ENCODE data around the gene TIMM44. TPM values are rescaled to one million over a fixed set of nuclear protein-coding genes. Genes with fewer than 3 reads are reported as not detected.
A peak's percentile ranks its signal among the peaks of the same experiment; 100 is the strongest.

TIMM44 gene
- total RNA-seq, 1 donor from 2014 or later = 75.4 TPM

DNA sequence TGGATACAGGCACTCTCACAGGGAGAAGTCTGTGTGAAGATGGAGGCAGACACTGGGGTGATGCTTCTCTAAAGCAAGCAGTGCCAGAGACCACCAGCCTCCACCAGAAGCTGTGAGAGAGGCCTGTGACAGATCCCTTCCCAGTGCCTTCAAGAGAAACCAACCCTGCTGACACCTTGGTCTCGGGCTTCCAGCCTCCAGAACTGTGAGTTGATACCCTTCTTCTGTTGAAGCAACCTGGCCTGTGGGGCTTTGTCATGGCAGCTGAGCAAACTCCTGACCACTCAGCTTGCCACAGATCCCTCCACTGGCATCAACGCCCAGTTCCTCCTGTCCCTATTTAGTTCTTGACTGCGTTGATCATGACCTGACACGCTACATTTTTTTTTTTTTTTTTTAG is 33.0 kb upstream of the TIMM44 start:
- Mint-ChIP-seq H3K36me3 (ENCODE audit: low read depth) (peaks cover 15% of the 10 kb centered on the region), H3K4me1 (ENCODE audit: low read depth) (no peaks in the 10 kb centered on the region), H3K4me3 (ENCODE audit: unreplicated experiment) (no peak overlapping the region), H3K27ac (ENCODE audit: unreplicated experiment) (peak overlapping the region; percentile 17), H3K9me3 (ENCODE audit: low read depth) (no peaks in the 10 kb centered on the region), H3K27me3 (ENCODE audit: low read depth) (no peaks in the 10 kb centered on the region)
- TF ChIP-seq, protein P1, sequence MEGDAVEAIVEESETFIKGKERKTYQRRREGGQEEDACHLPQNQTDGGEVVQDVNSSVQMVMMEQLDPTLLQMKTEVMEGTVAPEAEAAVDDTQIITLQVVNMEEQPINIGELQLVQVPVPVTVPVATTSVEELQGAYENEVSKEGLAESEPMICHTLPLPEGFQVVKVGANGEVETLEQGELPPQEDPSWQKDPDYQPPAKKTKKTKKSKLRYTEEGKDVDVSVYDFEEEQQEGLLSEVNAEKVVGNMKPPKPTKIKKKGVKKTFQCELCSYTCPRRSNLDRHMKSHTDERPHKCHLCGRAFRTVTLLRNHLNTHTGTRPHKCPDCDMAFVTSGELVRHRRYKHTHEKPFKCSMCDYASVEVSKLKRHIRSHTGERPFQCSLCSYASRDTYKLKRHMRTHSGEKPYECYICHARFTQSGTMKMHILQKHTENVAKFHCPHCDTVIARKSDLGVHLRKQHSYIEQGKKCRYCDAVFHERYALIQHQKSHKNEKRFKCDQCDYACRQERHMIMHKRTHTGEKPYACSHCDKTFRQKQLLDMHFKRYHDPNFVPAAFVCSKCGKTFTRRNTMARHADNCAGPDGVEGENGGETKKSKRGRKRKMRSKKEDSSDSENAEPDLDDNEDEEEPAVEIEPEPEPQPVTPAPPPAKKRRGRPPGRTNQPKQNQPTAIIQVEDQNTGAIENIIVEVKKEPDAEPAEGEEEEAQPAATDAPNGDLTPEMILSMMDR (IDR thresholded peaks at IDR 0.05) = no peak
- DNase-seq (ENCODE audit: low spot score) = no peak

DNA sequence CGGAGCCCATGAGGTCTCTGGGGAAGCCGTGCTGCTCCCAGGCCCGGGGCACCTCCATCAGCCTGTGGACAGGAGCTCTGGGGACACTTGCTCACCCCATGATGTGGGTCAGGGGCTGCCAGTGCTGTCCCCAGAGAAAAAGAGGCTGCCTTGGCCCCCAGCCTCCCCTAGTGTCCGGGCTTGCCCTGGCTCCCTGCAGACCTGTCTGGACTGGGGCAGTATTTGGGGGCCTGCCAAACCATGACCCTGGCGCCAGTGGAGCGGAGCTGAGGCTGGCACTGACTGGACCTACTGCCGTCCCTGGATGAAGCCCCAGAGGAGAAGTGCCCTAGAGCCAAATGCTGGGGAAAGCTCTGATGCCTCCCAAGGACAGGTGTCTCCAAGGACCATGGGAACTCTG is 31.6 kb upstream of the TIMM44 start:
- Mint-ChIP-seq H3K4me1 (ENCODE audit: low read depth) (no peaks in the 10 kb centered on the region), H3K27me3 (ENCODE audit: low read depth) (no peaks in the 10 kb centered on the region), H3K36me3 (ENCODE audit: low read depth) (peaks cover 10% of the 10 kb centered on the region), H3K4me3 (ENCODE audit: unreplicated experiment) (no peak overlapping the region), H3K9me3 (ENCODE audit: low read depth) (no peaks in the 10 kb centered on the region), H3K27ac (ENCODE audit: unreplicated experiment) (no peak overlapping the region)
- no peak for DNase-seq (ENCODE audit: low spot score)
- TF ChIP-seq, protein P1 (IDR thresholded peaks at IDR 0.05) = no peak

DNA sequence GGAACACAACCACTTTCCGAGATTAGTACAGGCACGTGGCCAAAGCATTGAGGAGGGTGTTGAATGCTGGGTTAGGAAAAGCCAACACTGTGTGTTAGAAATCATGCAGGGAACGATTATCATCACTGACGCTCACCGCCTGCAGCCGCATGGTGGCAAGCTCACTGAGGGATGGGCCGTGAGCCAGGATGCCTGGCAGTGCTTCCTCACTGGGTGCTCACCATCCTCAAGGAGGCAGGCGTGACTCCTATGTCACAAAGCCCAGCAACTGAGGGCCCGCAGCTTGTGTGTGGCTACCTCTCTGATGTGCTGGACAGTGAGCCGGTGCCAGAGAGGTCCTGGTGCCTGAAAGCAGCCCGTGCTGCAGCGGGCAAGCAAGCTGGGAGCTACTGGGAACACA is 30.4 kb upstream of the TIMM44 start:
- Mint-ChIP-seq H3K27ac (ENCODE audit: unreplicated experiment) (no peak overlapping the region), H3K36me3 (ENCODE audit: low read depth) (peaks cover 8% of the 10 kb centered on the region), H3K4me1 (ENCODE audit: low read depth) (no peaks in the 10 kb centered on the region), H3K4me3 (ENCODE audit: unreplicated experiment) (no peak overlapping the region), H3K9me3 (ENCODE audit: low read depth) (no peaks in the 10 kb centered on the region), H3K27me3 (ENCODE audit: low read depth) (no peaks in the 10 kb centered on the region)
- DNase-seq (ENCODE audit: low spot score) = no peak
- TF ChIP-seq, protein P1 (IDR thresholded peaks at IDR 0.05) = no peak

DNA sequence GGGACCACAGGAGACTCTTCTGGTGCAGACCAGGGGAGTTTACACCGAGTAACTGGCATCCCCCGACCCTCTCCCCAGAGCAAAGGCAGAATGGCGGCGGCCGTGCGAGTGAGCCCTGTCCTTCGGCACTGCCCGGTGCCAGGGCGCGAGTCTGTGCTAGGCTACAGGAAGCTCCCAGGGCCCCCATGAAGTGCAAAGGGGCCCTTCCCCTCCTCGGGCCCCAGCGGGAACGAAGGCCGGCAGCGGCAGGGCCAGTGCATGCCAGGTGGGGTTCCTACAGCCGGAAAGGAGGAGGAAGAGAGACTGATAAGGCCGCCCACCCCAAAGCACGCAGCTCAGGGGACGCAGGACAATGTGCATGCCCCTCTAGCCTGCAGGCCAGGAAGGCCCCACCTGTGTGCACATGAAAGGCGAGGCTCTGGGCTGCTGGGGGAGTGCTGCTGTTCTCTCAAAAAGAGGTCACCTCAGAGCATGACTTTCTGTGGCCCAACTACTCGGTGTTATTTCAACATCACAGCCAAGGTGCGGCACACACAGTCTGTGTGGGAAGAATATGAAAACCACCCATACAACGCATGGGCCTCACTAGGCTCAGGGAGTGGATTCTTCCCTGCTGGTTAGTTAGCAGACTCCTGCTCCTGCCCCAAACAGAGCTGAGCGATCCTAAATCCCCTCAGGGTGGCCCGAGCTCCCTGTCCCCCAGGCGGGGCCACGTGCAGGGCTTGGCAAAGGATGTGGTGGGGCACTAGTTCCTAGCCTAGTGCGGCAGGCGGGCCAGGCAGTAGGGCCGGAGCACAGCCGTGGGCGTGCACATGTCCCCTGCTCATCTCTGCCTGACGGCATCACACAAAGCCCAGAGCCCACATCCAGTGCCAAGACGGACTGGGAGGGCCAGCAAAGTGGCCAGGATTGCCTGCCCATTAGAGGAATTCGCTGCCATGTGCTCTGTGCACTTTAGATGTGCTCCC is 28.4 kb upstream of the TIMM44 start:
- Mint-ChIP-seq H3K27ac (ENCODE audit: unreplicated experiment) (no peak overlapping the region), H3K36me3 (ENCODE audit: low read depth) (peaks cover 12% of the 10 kb centered on the region), H3K4me3 (ENCODE audit: unreplicated experiment) (no peak overlapping the region), H3K4me1 (ENCODE audit: low read depth) (no peaks in the 10 kb centered on the region), H3K27me3 (ENCODE audit: low read depth) (no peaks in the 10 kb centered on the region), H3K9me3 (ENCODE audit: low read depth) (no peaks in the 10 kb centered on the region)
- DNase-seq (ENCODE audit: low spot score) = no peak
- TF ChIP-seq, protein P1 (IDR thresholded peaks at IDR 0.05) = no peak

DNA sequence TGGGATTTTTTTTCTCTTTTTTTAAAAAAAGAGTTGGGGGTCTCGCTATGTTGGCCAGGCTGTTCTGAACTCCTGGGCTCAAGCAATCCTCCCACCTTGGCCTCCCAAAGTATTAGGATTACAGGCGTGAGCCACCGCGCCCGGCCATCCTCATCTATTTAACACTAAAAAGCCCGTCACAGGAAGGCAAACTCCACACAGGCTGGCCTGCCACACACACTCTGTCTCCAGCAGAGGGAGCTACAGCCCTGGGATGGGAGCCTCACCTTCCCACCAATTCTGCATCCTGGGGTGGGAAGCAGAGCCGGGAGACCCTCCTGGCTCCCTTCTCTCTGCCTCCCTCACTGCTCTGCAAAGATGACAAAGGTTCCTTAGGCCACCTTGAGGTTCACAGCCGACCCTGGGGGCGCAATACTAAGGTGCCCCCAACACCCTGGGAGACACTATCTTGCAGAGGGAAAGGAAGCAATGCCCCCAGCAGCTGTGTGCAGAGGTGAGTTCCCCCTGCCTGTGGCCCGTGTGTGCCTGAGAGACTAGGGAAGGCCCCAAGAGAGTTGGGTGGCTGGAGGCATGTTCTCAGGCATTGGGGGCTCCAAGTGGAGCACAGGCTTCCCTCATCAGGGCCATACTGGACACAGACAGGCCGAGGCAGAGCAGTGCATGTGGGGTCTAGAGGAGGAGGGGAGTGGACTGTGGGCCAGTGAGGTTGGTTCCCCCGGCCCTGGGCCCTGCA is 27.4 kb upstream of the TIMM44 start:
- Mint-ChIP-seq H3K9me3 (ENCODE audit: low read depth) (no peaks in the 10 kb centered on the region), H3K4me1 (ENCODE audit: low read depth) (no peaks in the 10 kb centered on the region), H3K27ac (ENCODE audit: unreplicated experiment) (no peak overlapping the region), H3K27me3 (ENCODE audit: low read depth) (no peaks in the 10 kb centered on the region), H3K36me3 (ENCODE audit: low read depth) (peaks cover 16% of the 10 kb centered on the region), H3K4me3 (ENCODE audit: unreplicated experiment) (no peak overlapping the region)
- DNase-seq (ENCODE audit: low spot score) = peak; percentile 60
- TF ChIP-seq, protein P1 (IDR thresholded peaks at IDR 0.05) = peak; percentile 86
